AG09309 (cell line): Measurements from ENCODE around the gene DDX49.
"Not testable (repeated sequence)": the region's sequence is repeated elsewhere in the genome, so short reads cannot be mapped to it uniquely, and the experiment has no call there.

Experiments
- DNase-seq: peaks from one replicate; pipeline ENCODE4 v3.0.0-alpha.2; 2010; ENCODE audit warnings: low read depth
- H3K4me3 ChIP-seq: 2 replicates; pipeline ENCODE4 v1.5.1; 2011; ENCODE audit warnings: mild to moderate bottlenecking, low read depth, low read length, moderate library complexity; ENCODE audit not compliant: control insufficient read depth
- CTCF ChIP-seq: IDR thresholded peaks from 2 replicates; pipeline ENCODE4 v1.5.1; 2011; ENCODE audit warnings: mild to moderate bottlenecking, low read depth, low read length, inconsistent platforms; ENCODE audit not compliant: insufficient read depth, control insufficient read depth; ENCODE audit errors: missing control alignments

DDX49 gene

GRCh38 chr19:18946335-18946734 is 26.8 kb downstream of the DDX49 start:
- no peak overlapping the region for H3K4me3 ChIP-seq
- no peak for DNase-seq
- no peak for TF ChIP-seq CTCF

GRCh38 chr19:18946918-18947317 is 27.4 kb downstream of the DDX49 start:
- no peak for TF ChIP-seq CTCF
- no peak overlapping the region for H3K4me3 ChIP-seq
- no peak for DNase-seq

- no peak for TF ChIP-seq CTCF
- no peak for DNase-seq
- no peak overlapping the region for H3K4me3 ChIP-seq
These were observed 28.8 kb downstream of the DDX49 start for GRCh38 chr19:18948075-18948975.

GRCh38 chr19:18948976-18949356 is 29.5 kb downstream of the DDX49 start:
- DNase-seq = no peak
- H3K4me3 ChIP-seq = no peak overlapping the region
- no peak for TF ChIP-seq CTCF

GRCh38 chr19:18949858-18950257 is 30.3 kb downstream of the DDX49 start:
- no peak for TF ChIP-seq CTCF
- no peak overlapping the region for H3K4me3 ChIP-seq
- no peak for DNase-seq

GRCh38 chr19:18951721-18952281 is 32.3 kb downstream of the DDX49 start:
- no peak overlapping the region for H3K4me3 ChIP-seq
- TF ChIP-seq CTCF = no peak
- no peak for DNase-seq

GRCh38 chr19:18952364-18953003 is 33.0 kb downstream of the DDX49 start:
- DNase-seq, H3K4me3 ChIP-seq: not testable (repeated sequence)
